Measurements from ENCODE around the gene OCLN.
"Not testable (repeated sequence)": the region's sequence is repeated elsewhere in the genome, so short reads cannot be mapped to it uniquely, and the experiment has no call there.

OCLN gene, protein sequence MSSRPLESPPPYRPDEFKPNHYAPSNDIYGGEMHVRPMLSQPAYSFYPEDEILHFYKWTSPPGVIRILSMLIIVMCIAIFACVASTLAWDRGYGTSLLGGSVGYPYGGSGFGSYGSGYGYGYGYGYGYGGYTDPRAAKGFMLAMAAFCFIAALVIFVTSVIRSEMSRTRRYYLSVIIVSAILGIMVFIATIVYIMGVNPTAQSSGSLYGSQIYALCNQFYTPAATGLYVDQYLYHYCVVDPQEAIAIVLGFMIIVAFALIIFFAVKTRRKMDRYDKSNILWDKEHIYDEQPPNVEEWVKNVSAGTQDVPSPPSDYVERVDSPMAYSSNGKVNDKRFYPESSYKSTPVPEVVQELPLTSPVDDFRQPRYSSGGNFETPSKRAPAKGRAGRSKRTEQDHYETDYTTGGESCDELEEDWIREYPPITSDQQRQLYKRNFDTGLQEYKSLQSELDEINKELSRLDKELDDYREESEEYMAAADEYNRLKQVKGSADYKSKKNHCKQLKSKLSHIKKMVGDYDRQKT

DNA sequence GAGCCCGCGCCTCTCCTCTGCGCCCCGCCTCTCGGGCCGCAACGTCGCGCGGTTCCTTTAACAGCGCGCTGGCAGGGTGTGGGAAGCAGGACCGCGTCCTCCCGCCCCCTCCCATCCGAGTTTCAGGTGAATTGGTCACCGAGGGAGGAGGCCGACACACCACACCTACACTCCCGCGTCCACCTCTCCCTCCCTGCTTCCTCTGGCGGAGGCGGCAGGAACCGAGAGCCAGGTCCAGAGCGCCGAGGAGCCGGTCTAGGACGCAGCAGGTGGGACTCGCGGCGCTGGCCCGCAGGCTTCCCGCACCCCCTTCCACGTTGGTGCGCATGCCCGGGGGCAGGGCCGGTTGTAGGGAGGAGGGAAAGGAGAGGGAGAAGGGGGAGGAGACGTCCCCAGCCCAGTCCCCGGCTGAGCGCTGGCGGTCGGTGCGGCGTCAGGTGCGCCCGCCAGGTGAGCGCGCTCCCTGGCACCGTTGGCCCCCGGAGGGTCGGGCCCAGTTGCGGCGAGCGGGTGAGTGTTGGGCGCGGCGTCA, at the start of gene OCLN:
Gene OCLN (plus strand): TSS at position 400 of the 532 bp plus-strand sequence. CDS start 11,455 bp downstream, outside the sequence.
- no peak for DNase-seq

DNA sequence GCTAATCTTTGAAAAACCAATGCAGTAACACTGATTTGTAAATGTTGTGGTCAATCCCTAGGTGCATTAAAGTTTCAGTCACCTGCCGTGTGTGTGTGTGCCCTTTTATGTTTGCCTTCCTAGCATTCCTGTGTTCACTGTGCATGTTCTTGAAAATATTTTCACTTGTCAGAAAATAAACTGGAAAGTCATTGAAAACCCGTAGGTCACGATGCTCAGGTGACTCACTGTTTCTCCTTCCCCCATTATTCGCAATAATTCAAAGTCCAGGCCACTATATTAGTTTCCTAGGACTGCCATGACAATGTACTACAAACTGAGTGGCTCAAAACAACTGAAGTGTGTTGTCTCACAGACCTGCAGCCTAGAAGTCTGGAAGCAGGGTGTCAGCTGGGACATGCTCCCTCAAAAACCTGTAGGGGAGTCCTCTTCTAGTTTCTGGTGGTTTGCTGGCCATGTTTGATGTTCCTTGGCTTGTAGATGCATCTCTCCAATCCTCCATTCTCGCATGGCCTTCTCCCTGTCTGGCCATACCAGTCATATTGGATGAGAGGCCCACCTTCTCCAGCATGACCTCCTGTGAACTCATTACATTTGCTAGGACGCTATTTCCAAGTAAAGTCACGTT, 48.3 kb upstream of the OCLN start:
- no peak for DNase-seq

GRCh38 chr5:69449511-69449910, 43.1 kb upstream of the OCLN start:
- no peak for DNase-seq

DNA sequence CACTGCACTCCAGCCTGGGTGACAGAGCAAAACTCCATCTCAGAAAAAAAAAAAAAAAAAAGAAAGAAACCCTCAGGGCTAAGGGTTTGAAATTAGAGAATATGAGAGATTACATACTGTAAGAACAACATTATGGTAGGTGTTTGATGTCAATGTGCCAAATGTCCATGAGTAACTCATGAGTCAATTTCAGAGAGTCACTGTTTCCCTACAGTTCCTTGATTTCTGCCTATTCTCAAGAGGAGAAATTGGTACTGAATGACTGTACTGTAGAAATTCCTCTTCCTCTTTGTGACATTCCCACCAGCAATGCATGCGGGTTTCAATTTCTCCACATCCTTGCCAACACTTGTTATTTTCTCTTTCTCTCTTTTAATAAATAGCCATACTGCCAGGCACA, 42.5 kb upstream of the OCLN start:
- DNase-seq: no peak

- DNase-seq: not testable (repeated sequence)
These were observed 42.1 kb upstream of the OCLN start for GRCh38 chr5:69450527-69450926.

DNA sequence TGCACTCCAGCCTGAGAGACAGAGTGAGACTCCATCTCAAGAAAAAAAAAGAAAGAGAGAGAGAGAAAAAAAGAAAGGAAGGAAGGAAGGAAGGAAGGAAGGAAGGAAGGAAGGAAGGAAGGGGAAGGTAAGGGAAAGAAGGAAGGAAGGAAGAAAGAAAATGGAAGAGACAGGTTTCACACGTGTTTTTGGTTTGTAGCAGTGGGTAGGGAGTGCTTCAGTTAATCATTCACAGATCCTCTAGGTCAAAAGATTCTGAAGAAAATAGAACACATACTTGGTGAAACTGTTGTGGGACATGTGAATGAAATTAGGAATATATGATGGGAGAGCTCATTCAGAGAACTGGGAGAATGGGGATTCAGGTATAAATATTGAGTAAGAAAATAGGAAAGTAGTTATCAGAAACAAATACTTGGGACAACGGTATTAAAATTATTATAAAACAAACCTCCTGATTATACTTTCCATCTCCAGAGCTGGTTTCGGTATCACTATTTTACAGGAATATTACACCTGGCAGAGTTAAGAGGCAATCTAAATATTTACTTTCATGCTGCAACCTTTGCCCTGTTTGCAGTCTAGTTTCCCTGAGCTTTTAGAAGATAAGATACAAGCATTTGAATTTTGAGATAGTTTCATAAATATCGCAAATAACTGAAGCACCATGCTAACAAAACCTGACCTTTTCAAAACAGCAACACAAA, 40.5 kb upstream of the OCLN start:
- no peak for DNase-seq

- not testable (repeated sequence) for DNase-seq
These were observed 39.1 kb upstream of the OCLN start for GRCh38 chr5:69453487-69453886.

- no peak for DNase-seq
These were observed 37.9 kb upstream of the OCLN start for GRCh38 chr5:69454460-69455249.

GRCh38 chr5:69455428-69455988, 37.1 kb upstream of the OCLN start:
- DNase-seq: not testable (repeated sequence)

DNA sequence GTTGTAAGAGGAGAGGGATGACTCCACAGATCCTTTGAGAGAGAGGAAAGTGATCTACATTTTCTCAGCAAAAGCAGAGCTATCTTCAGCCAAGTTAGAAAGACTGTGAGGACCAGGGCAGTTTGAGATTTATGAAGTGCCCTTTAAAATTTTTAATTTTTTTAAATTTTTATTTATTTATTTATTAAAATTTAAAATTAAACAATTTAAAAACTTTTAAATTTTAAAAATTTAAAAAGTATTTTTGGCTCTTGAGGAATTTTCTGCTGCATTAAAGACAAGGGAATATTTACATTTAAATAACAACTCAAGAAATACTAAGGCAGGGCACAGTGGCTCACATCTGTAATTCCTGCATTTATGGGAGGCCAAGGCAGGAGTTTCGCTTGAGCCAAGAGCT, 30.4 kb upstream of the OCLN start:
- no peak for DNase-seq

DNA sequence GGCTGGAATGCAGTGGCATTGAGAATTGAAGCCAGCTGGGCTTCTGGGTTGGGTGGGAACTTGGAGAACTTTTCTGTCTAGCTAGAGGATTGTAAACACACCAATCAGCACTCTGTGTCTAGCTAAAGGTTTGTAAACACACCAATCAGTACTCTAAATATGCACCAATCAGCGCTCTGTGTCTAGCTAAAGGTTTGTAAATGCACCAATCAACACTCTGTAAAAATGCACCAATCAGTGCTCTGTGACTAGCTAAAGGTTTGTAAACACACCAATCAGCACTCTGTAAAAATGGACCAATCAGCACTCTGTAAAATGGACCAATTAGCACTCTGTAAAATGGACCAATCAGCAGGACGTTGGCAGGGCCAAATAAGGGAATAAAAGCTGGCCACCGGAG, 26.2 kb upstream of the OCLN start:
- not testable (repeated sequence) for DNase-seq

DNA sequence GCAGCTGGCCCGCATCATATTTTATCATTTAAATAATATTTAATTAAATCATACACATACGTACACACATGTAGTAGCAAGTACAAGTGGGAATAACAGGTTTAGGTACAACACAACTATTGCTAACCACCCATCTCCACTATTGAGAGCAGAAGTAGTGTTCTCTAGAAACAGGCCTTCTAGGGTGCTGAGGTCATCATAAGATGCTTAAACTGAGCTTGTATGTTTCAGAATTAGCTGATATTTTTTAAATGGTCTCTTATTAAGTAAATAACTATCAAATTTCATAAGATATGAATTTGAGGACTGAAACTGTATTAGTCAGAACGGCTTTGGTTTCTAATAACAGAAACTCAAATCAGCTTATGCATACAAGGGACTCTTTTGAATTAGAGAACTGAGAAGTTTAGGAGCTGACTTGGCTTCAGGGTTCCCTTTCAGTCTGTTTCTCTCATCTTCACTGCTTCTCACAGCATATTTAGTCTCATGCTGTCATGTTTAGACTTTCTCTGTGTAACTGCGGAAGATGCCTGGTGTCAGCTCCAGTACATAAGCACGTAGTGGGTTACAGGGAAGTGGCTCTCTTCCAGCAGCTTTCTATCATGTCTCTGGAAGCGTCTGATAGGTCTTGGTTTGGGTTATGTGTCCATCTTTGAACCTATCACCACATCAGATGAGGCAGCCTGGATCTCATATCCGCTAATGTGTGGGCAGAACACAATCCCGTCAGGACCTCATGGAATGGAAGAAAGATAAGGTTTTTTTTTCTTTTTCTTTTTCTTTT, 25.0 kb upstream of the OCLN start:
- DNase-seq: no peak

GRCh38 chr5:69468631-69469030, 24.0 kb upstream of the OCLN start:
- no peak for DNase-seq

GRCh38 chr5:69471516-69471915, 21.1 kb upstream of the OCLN start:
- DNase-seq: not testable (repeated sequence)

DNA sequence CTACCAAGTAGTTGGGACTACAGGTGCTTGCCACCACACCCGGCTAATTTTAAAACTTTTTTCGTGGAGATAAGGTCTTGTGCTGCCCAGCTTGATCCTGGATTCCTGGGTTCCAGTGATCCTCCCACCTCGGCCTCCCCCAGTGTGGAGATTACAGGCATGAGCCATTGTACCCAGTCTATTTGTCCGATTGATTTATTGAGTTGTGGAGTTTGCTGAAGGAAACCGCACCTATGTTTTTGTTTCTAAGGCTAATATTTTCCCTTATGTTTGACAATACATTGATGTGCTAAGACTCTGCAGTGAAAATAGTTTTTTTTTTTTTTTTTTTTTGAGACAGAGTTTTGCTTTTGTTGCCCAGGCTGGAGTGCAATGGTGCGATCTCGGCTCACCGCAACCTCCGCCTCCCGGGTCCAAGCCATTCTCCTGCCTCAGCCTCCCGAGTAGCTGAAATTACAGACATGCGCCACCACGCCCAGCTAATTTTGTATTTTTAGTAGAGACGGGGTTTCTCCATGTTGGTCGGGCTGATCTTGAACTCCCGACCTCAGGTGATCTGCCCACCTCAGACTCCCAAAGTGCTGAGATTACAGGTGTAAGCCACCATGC, 20.0 kb upstream of the OCLN start:
- not testable (repeated sequence) for DNase-seq

DNA sequence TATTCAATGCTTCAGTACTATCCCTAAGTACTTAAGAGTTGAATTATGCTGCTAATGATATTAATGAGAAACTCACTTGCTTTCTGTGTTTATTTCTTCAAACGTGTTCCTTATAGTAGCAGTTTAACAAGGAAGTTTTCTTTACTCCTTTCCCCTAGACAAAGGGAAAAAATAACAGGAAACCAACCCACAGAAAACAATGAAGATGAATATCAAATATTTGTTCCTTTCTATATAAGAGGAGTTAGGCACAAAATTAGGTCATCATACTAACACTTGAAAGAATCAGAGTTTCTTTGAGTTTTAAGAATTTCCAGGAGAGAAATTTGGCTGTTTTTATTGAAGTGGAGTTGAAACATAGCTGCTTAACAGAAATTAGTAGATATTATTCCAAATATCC, 15.4 kb upstream of the OCLN start:
- no peak for DNase-seq

DNA sequence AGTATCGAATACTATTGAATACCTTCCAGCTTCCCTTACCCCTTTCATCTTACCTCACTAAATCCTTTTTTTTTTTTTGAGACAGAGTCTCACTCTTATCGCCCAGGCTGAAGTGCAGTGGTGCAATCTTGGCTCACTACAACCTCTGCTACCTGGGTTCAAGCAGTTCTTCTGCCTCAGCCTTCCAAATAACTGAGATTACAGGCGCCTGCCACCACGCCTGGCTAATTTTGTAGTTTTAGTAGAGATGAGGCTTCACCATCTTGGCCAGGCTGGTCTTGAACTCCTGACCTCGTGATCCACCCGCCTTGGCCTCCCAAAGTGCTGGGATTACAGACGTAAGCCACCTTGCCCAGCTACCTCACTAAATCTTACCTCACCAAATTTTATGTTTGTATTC, 14.3 kb upstream of the OCLN start:
- not testable (repeated sequence) for DNase-seq

- DNase-seq: no peak
These were observed 7.7 kb upstream of the OCLN start for GRCh38 chr5:69484891-69485290.

GRCh38 chr5:69485471-69485870, 7.1 kb upstream of the OCLN start:
- no peak for DNase-seq

DNA sequence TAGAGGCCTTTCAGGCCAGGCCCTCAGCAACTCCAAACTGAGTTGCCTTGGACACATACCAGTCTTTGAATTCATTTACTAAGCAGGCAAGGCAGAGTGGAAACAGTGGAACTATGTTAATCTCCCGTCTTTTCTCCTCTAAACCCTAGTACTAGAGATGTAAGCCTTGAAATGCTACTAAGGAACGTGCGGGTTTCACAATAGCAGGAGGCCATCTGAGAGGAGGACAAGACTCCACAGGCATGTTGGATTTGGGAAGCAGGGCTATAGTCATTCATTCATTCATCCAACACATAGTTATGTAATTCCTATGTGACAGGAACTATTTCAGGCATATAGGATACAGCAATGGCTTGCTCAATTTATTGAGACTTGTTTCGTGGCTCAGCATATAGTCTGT, 3.3 kb upstream of the OCLN start:
- DNase-seq: no peak

- DNase-seq: no peak
These were observed 1.6 kb upstream of the OCLN start for GRCh38 chr5:69491027-69491426.
